HG03442 (cell line): Measurements from ENCODE around the gene SF3B5.
A peak's percentile ranks its signal among the peaks of the same experiment; 100 is the strongest.
"Not testable (repeated sequence)": the region's sequence is repeated elsewhere in the genome, so short reads cannot be mapped to it uniquely, and the experiment has no call there.

Experiments
- ATAC-seq: cut with Tn5 transposase; IDR thresholded peaks from one replicate; pipeline ENCODE4 v1.9.1; 2021; ENCODE audit warnings: mild to moderate bottlenecking, moderate library complexity; ENCODE audit not compliant: unreplicated experiment

Gene SF3B5

GRCh38 chr6:144106206-144106605 lies 10.8 kb upstream of the SF3B5 start:
- no peak for ATAC-seq

GRCh38 chr6:144104898-144105487 lies 9.6 kb upstream of the SF3B5 start:
- ATAC-seq = peak; percentile 90

GRCh38 chr6:144104488-144104887 lies 9.1 kb upstream of the SF3B5 start:
- ATAC-seq = no peak

- ATAC-seq = no peak
These were observed 7.7 kb upstream of the SF3B5 start for GRCh38 chr6:144103026-144103563.

- ATAC-seq = no peak
These were observed 3.6 kb upstream of the SF3B5 start for GRCh38 chr6:144098993-144099392.

GRCh38 chr6:144094731-144095133 lies 641 bp downstream of the SF3B5 start:
- no peak for ATAC-seq

- no peak for ATAC-seq
These were observed 1.7 kb downstream of the SF3B5 start for GRCh38 chr6:144093658-144094057.

- ATAC-seq = no peak
These were observed 2.1 kb downstream of the SF3B5 start for GRCh38 chr6:144093236-144093635.

- no peak for ATAC-seq
These were observed 5.0 kb downstream of the SF3B5 start for GRCh38 chr6:144090384-144090783.

- no peak for ATAC-seq
These were observed 7.5 kb downstream of the SF3B5 start for GRCh38 chr6:144087789-144088426.

- ATAC-seq = no peak
These were observed 8.4 kb downstream of the SF3B5 start for GRCh38 chr6:144086959-144087358.

- no peak for ATAC-seq
These were observed 12.2 kb downstream of the SF3B5 start for GRCh38 chr6:144083172-144083571.

GRCh38 chr6:144082412-144082811 lies 13.0 kb downstream of the SF3B5 start:
- not testable (repeated sequence) for ATAC-seq

GRCh38 chr6:144077871-144078270 lies 17.5 kb downstream of the SF3B5 start:
- ATAC-seq = no peak

GRCh38 chr6:144075875-144076274 lies 19.5 kb downstream of the SF3B5 start:
- no peak for ATAC-seq

GRCh38 chr6:144075187-144075586 lies 20.2 kb downstream of the SF3B5 start:
- peak; percentile 68 for ATAC-seq

GRCh38 chr6:144073024-144073423 lies 22.3 kb downstream of the SF3B5 start:
- no peak for ATAC-seq

- ATAC-seq = no peak
These were observed 25.9 kb downstream of the SF3B5 start for GRCh38 chr6:144069506-144069905.

- no peak for ATAC-seq
These were observed 26.6 kb downstream of the SF3B5 start for GRCh38 chr6:144068794-144069193.

- peak; percentile 38 for ATAC-seq
These were observed 28.5 kb downstream of the SF3B5 start for GRCh38 chr6:144066741-144067484.

GRCh38 chr6:144066255-144066654 lies 29.1 kb downstream of the SF3B5 start:
- ATAC-seq = no peak

GRCh38 chr6:144065213-144065660 lies 30.1 kb downstream of the SF3B5 start:
- ATAC-seq = no peak
